IMR-90 (cell line): ENCODE results near the gene MTRFR. TPM values are rescaled to one million over a fixed set of nuclear protein-coding genes. Genes with fewer than 3 reads are reported as not detected.

Source experiments
- ATAC-seq: fragments of 200-7000 bp; cut with Tn5 transposase; 2 replicates; pipeline ENCODE4 v1.9.1; 2020; ENCODE audit warnings: low read depth, mild to moderate bottlenecking, moderate library complexity
- BruUV-seq: library from RNA; stranded (reverse); fragments of 400-500 nt; replicated peaks from 2 replicates; lab custom pipeline; 2021; lab: Mats Ljungman, UMichigan
- CTCF ChIA-PET: fragments of 300-600 bp; formaldehyde crosslinking; extraction: SDS; loops from one replicate; lab custom pipeline; 2021; ENCODE audit warnings: antibody characterized with exemption; lab: Yijun Ruan, JAX
- POLR2A ChIA-PET: fragments of 300-600 bp; sonication (Branson Sonifier 250); formaldehyde crosslinking; loops from one replicate; lab custom pipeline; 2022; ENCODE audit warnings: antibody characterized with exemption; ENCODE audit not compliant: unreplicated experiment; lab: Charles Lee
- DNase-seq: peaks from one replicate; pipeline ENCODE4 v3.0.0; 2013
- H2AFZ ChIP-seq: replicated peaks from 2 replicates; pipeline ENCODE3; 2013; ENCODE audit warnings: low read length, mild to moderate bottlenecking; ENCODE audit not compliant: poor library complexity
- H2AK5ac ChIP-seq: 2 replicates; pipeline ENCODE4 v1.6.1; 2013; ENCODE audit warnings: low read depth, low read length, inconsistent platforms
- H2AK9ac ChIP-seq: replicated peaks from 2 replicates; pipeline ENCODE3; 2013; ENCODE audit warnings: mild to moderate bottlenecking, low read depth, low read length, moderate library complexity; ENCODE audit not compliant: poor library complexity
- H2BK120ac ChIP-seq: 2 replicates; pipeline ENCODE4 v1.6.1; 2013; ENCODE audit warnings: low read depth, low read length, inconsistent platforms
- H2BK15ac ChIP-seq: 3 replicates; pipeline ENCODE4 v1.6.1; 2013; ENCODE audit warnings: low read depth, low read length, inconsistent platforms
- H2BK20ac ChIP-seq: 2 replicates; pipeline ENCODE4 v1.6.1; 2013; ENCODE audit warnings: low read depth, mild to moderate bottlenecking, inconsistent platforms, low read length, moderate library complexity
- H2BK5ac ChIP-seq: 2 replicates; pipeline ENCODE4 v1.6.1; 2013; ENCODE audit warnings: mild to moderate bottlenecking, low read depth, low read length, inconsistent platforms; ENCODE audit not compliant: poor library complexity, severe bottlenecking
- H3K14ac ChIP-seq: replicated peaks from 2 replicates; pipeline ENCODE4 v1.6.1; 2013; ENCODE audit warnings: low read depth, low read length, inconsistent platforms
- H3K18ac ChIP-seq: 2 replicates; pipeline ENCODE4 v1.6.1; 2013; ENCODE audit warnings: low read depth, low read length, control low read depth
- H3K23ac ChIP-seq: 2 replicates; pipeline ENCODE4 v1.6.1; 2013; ENCODE audit warnings: low read depth, low read length, inconsistent platforms
- H3K27ac ChIP-seq: 2 replicates; pipeline ENCODE4 v1.5.1; 2013; ENCODE audit warnings: mild to moderate bottlenecking, control low read depth, low read length; ENCODE audit not compliant: insufficient read depth
- H3K27me3 ChIP-seq: 2 replicates; pipeline ENCODE4 v1.6.1; 2013; ENCODE audit warnings: low read length; ENCODE audit not compliant: control insufficient read depth, insufficient read depth
- H3K36me3 ChIP-seq: 2 replicates; pipeline ENCODE4 v1.6.1; 2013; ENCODE audit warnings: low read length, mixed read lengths; ENCODE audit not compliant: control insufficient read depth, insufficient read depth
- H3K4ac ChIP-seq: 2 replicates; pipeline ENCODE4 v1.6.1; 2013; ENCODE audit warnings: low read depth, low read length, inconsistent platforms
- H3K4me1 ChIP-seq: 2 replicates; pipeline ENCODE4 v1.6.1; 2013; ENCODE audit warnings: low read length, mixed read lengths; ENCODE audit not compliant: control insufficient read depth, insufficient read depth
- H3K4me2 ChIP-seq: 2 replicates; pipeline ENCODE4 v1.6.1; 2013; ENCODE audit warnings: low read depth, mild to moderate bottlenecking, control low read depth, low read length, moderate library complexity
- H3K4me3 ChIP-seq: 2 replicates; pipeline ENCODE4 v1.5.1; 2013; ENCODE audit warnings: low read depth, mild to moderate bottlenecking, control low read depth, low read length, moderate library complexity; ENCODE audit not compliant: insufficient read depth
- H3K56ac ChIP-seq: 2 replicates; pipeline ENCODE4 v1.6.1; 2013; ENCODE audit warnings: low read length, inconsistent platforms; ENCODE audit not compliant: insufficient read depth; ENCODE audit errors: extremely low read depth
- H3K79me1 ChIP-seq, 2 experiments: 2 replicates each; pipeline ENCODE4 v1.6.1; 2013; ENCODE audit warnings: low read length in 2 of 2, inconsistent platforms in 1 of 2, low read depth in 1 of 2
- H3K9ac ChIP-seq: 2 replicates; pipeline ENCODE4 v1.6.1; 2013; ENCODE audit warnings: low read depth, low read length, control low read depth
- H3K9me1 ChIP-seq: 2 replicates; pipeline ENCODE4 v1.6.1; 2013; ENCODE audit warnings: low read length, inconsistent platforms; ENCODE audit not compliant: insufficient read depth
- H3K9me3 ChIP-seq: 2 replicates; pipeline ENCODE4 v1.6.1; 2013; ENCODE audit warnings: low read length; ENCODE audit not compliant: control insufficient read depth, insufficient read depth
- H4K20me1 ChIP-seq: 2 replicates; pipeline ENCODE4 v1.6.1; 2013; ENCODE audit warnings: low read length, inconsistent platforms; ENCODE audit not compliant: insufficient read depth
- H4K5ac ChIP-seq: 2 replicates; pipeline ENCODE4 v1.6.1; 2013; ENCODE audit warnings: mild to moderate bottlenecking, low read depth, low read length, control low read depth
- H4K8ac ChIP-seq, 2 experiments: 2 replicates each; pipeline ENCODE4 v1.6.1; 2013; ENCODE audit warnings: low read depth in 2 of 2, low read length in 2 of 2, control low read depth in 1 of 2, inconsistent platforms in 1 of 2
- H4K91ac ChIP-seq: 2 replicates; pipeline ENCODE4 v1.6.1; 2013; ENCODE audit warnings: low read depth, low read length, inconsistent platforms; ENCODE audit not compliant: insufficient read depth
- SMC3 ChIP-seq: fragments of 150-350 bp; IDR thresholded peaks from 2 replicates; pipeline ENCODE4 v1.6.1; 2016; ENCODE audit warnings: low read depth, mild to moderate bottlenecking, antibody characterized with exemption, low read length, moderate library complexity
- WGBS, 2 experiments: methylation state at CpG; one replicate each; pipeline versions ENCODE4 v1.1.5 to v1.1.7; 2013; ENCODE audit warnings: missing lambda C conversion rate in 2 of 2; ENCODE audit not compliant: insufficient read length in 1 of 2; ENCODE audit errors: extremely low coverage in 2 of 2; 5-methylcytosine and 5-hydroxymethylcytosine counted together
- dilution Hi-C: fragments of 300-500 bp; cut with HindIII; formaldehyde crosslinking; loops from one replicate; pipeline ENCODE4 v1.14.3; 2018; ENCODE audit warnings: low sequenced_read_pairs; ENCODE audit not compliant: unreplicated experiment
- in situ Hi-C: fragments of 300-500 bp; cut with MboI; formaldehyde crosslinking; loops from 3 replicates; pipeline ENCODE4 v1.14.3; 2019; ENCODE audit warnings: low sequenced_read_pairs, inconsistent platforms, mixed read lengths
- intact Hi-C: fragments of 100-400 bp; cut with micrococcal nuclease; formaldehyde crosslinking; loops from 2 replicates; pipeline ENCODE4 v1.10.0; 2022
- polyA plus RNA-seq, 3 experiments: library from polyadenylated mRNA; depleted of rRNA; stranded (reverse); fragments of >200 nt; gene quantifications; 2 replicates each; pipeline ENCODE4 v1.2.3, GENCODE V29; 2012; ENCODE audit warnings: low replicate concordance in 1 of 3
- total RNA-seq: library from RNA; depleted of rRNA; stranded (reverse); fragments of >200 nt; gene quantifications from 2 replicates; pipeline ENCODE4 v1.2.3, GENCODE V29; 2012

Gene MTRFR
- total and polyA plus RNA-seq, 2 of the 4 experiments (the other 2 are of a cell fraction): 8.6 to 10.2 TPM

DNA sequence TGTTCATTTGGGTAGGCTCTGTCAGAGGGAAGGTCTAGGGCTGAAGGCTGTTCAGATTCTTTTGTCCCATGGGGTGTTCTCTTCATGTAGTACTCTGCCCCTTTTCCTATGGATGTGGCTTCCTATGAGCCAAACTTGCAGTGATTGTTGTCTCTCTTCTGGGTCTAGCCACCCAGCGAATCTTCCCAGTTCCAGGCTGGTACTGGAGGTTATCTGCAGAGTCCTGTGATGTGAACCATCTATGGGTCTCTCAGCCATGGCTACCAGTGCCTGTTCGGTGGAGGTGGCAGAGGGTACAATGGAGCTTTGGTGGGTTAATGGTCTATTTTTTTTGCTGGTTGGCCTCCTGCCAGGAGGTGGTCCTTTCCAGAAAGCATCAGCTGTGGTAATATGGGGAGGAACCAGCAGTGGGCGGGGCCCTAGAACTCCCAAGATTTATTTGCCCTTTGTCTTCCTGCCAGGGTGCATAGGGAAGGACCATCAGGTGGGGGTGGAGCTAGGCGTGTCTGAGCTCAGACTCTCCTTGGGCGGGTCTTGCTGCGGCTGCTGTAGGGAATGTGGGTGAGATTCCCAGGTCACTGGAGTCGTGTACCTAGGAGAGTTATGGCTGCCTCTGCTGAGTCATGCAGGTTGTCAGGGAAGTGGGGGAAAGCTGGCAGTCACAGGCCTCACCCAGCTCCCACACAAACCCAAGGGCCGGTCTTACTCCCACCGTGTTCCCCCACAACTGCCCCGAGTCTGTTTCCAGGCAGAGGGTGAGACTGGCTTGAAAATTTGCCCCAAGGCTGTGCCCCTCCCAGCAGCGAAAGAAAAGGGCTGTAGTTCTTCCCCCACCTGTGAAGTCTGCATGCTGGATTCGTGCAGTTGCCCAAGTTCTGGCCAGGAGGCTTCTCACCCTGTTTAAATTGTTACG, 17.5 kb downstream of the MTRFR start:
- H3K18ac ChIP-seq: no peak overlapping the region
- H3K36me3 ChIP-seq: peaks cover 22% of the 10 kb centered on the region
- DNase-seq: no peak
- H4K20me1 ChIP-seq: peaks cover 29% of the 10 kb centered on the region
- H3K4me3 ChIP-seq: no peak overlapping the region
- H2BK20ac ChIP-seq: no peak overlapping the region
- no peak overlapping the region for H4K5ac ChIP-seq
- H3K4me2 ChIP-seq: no peak overlapping the region
- no peak overlapping the region for H2BK15ac ChIP-seq
- H4K8ac ChIP-seq: no peak overlapping the region
- H3K4ac ChIP-seq: no peak overlapping the region
- no peak overlapping the region for H2AFZ ChIP-seq
- intact Hi-C loops (no loop called here), dilution Hi-C loops (no loop called here), in situ Hi-C loops (no loop called here)
- ChIA-PET CTCF (interaction anchor here (0.6 kb wide), 1 partner anchor 687 kb away, joined by 3 read pairs; no protein-coding TSS in a partner anchor), POLR2A (no interaction called here)
- H3K9ac ChIP-seq: no peak overlapping the region
- 91% methylated on average over 6 of the region's 13 CpGs; no CpG with 5 or more reads in 1 of the 2 experiments for WGBS, 2 experiments
- peaks cover 6% of the 10 kb centered on the region for H3K9me1 ChIP-seq
- peaks cover 21 to 62% of the 10 kb centered on the region in 2 experiments for H3K79me1 ChIP-seq
- TF ChIP-seq SMC3: no peak
- no peak overlapping the region for H2BK120ac ChIP-seq
- BruUV-seq: no TSS peak
- H3K27ac ChIP-seq: no peak overlapping the region
- H3K56ac ChIP-seq: no peak overlapping the region
- ATAC-seq: no peak
- H3K27me3 ChIP-seq: no peaks in the 10 kb centered on the region
- no peak overlapping the region for H3K23ac ChIP-seq
- no peaks in the 10 kb centered on the region; the same call in 1 of the 2 replicates for H3K9me3 ChIP-seq
- no peak overlapping the region for H4K91ac ChIP-seq
- peaks cover 1% of the 10 kb centered on the region; the same call in 1 of the 2 replicates for H3K4me1 ChIP-seq
- no peak overlapping the region for H2BK5ac ChIP-seq
- no peak overlapping the region for H2AK5ac ChIP-seq
- H3K14ac ChIP-seq: no peak overlapping the region
- no peak overlapping the region for H2AK9ac ChIP-seq
